Measurements from ENCODE around the gene GJE1.

The GJE1 gene

GRCh38 chr6:142165227-142165626 lies 32.5 kb downstream of the GJE1 start:
- DNase-seq, result no peak

GRCh38 chr6:142167071-142167470 lies 34.3 kb downstream of the GJE1 start:
- no peak for DNase-seq

- no peak for DNase-seq
These were observed 34.8 kb downstream of the GJE1 start for GRCh38 chr6:142167486-142167885.

GRCh38 chr6:142171351-142171750 lies 38.6 kb downstream of the GJE1 start:
- DNase-seq, result no peak

GRCh38 chr6:142172758-142173157 lies 40.0 kb downstream of the GJE1 start:
- no peak for DNase-seq

- DNase-seq, result no peak
These were observed 41.3 kb downstream of the GJE1 start for GRCh38 chr6:142173980-142174379.

- DNase-seq, result no peak
These were observed 42.0 kb downstream of the GJE1 start for GRCh38 chr6:142174703-142175102.

- DNase-seq, result no peak
These were observed 45.4 kb downstream of the GJE1 start for GRCh38 chr6:142178129-142178528.

GRCh38 chr6:142182004-142182403 lies 49.3 kb downstream of the GJE1 start:
- DNase-seq, result no peak

GRCh38 chr6:142183351-142183750 lies 50.6 kb downstream of the GJE1 start:
- no peak for DNase-seq

- DNase-seq, result no peak
These were observed 51.6 kb downstream of the GJE1 start for GRCh38 chr6:142184307-142184706.

Measured in amygdala (tissue), 56 donors.